ENCODE results near the gene ASAP2. TPM values are rescaled to one million over a fixed set of nuclear protein-coding genes. Genes with fewer than 3 reads are reported as not detected.
A peak's percentile ranks its signal among the peaks of the same experiment; 100 is the strongest.

ASAP2 gene
- total RNA-seq, 1 experiment from 2014 or later: 25.2 TPM

GRCh38 chr2:9250498-9251153, 44.0 kb downstream of the ASAP2 start:
- ChIA-PET CTCF (no interaction called here), POLR2A (ENCODE audit: unreplicated experiment) (no interaction called here)
- no peak for TF ChIP-seq EZH2 (IDR thresholded peaks at IDR 0.05; ENCODE audit: low read length, unreplicated experiment)
- TF ChIP-seq CTCF (conservative IDR thresholded peaks at IDR 0.05; ENCODE audit: low read depth, low read length): no peak
- TF ChIP-seq EZH2phosphoT487 (IDR thresholded peaks at IDR 0.05; ENCODE audit: borderline replicate concordance, low read length): no peak
- Histone ChIP-seq H2AFZ (ENCODE audit: low read length) (no peak overlapping the region), H3K27me3 (ENCODE audit: low read length) (no peaks in the 10 kb centered on the region), H3K4me2 (ENCODE audit: low read length) (no peak overlapping the region), H3K36me3 (ENCODE audit: low read depth, low read length) (no peaks in the 10 kb centered on the region), H3K27ac (ENCODE audit: low read length) (peak overlapping the region; percentile 50), H3K9me3 (ENCODE audit: low read length) (no peaks in the 10 kb centered on the region), H3K4me3 (ENCODE audit: low read length) (no peak overlapping the region), H3K9ac (ENCODE audit: low read length) (no peak overlapping the region), H3K4me1 (ENCODE audit: insufficient read depth, low read length) (peaks cover 42% of the 10 kb centered on the region), H4K20me1 (ENCODE audit: low read length) (0 out of 2 replicates have a peak, but pooled peaks cover 6% of the 10 kb centered on the region), H3K9me2 (replicated peaks; ENCODE audit: low read length) (no peaks in the 10 kb centered on the region), H3F3A (ENCODE audit: low read length, unreplicated experiment) (no peaks in the 10 kb centered on the region), H3K79me2 (ENCODE audit: low read length) (peaks cover 95% of the 10 kb centered on the region)
- BruUV-seq (replicated peaks): no TSS peak
- DNase-seq (no peak), ATAC-seq (no peak)
- intact Hi-C loops (cut with micrococcal nuclease): no loop called here

GRCh38 chr2:9251154-9252001, 44.8 kb downstream of the ASAP2 start:
- Histone ChIP-seq H2AFZ (ENCODE audit: low read length) (no peak overlapping the region), H3K9ac (ENCODE audit: low read length) (no peak overlapping the region; the same call in 1 of the 2 replicates), H3K27me3 (ENCODE audit: low read length) (no peaks in the 10 kb centered on the region), H4K20me1 (ENCODE audit: low read length) (0 out of 2 replicates have a peak, but pooled peaks cover 5% of the 10 kb centered on the region), H3K4me1 (ENCODE audit: insufficient read depth, low read length) (peaks cover 37% of the 10 kb centered on the region), H3K9me2 (replicated peaks; ENCODE audit: low read length) (no peaks in the 10 kb centered on the region), H3K79me2 (ENCODE audit: low read length) (peaks cover 95% of the 10 kb centered on the region), H3K4me2 (ENCODE audit: low read length) (0 out of 2 replicates have a peak overlapping the region, but pooled peaks have one; percentile 12), H3K36me3 (ENCODE audit: low read depth, low read length) (no peaks in the 10 kb centered on the region), H3F3A (ENCODE audit: low read length, unreplicated experiment) (no peaks in the 10 kb centered on the region), H3K4me3 (ENCODE audit: low read length) (no peak overlapping the region), H3K27ac (ENCODE audit: low read length) (peak overlapping the region; percentile 50), H3K9me3 (ENCODE audit: low read length) (no peaks in the 10 kb centered on the region)
- intact Hi-C loops (cut with micrococcal nuclease): no loop called here
- BruUV-seq (replicated peaks): no TSS peak
- ATAC-seq (peak; percentile 70), DNase-seq (peak; percentile 79)
- CTCF ChIA-PET: interaction anchor here (0.6 kb wide), 1 partner anchor 108 kb away, joined by 3 read pairs; no protein-coding TSS in a partner anchor
- POLR2A ChIA-PET (ENCODE audit: unreplicated experiment): interaction anchor here (0.6 kb wide), 1 partner anchor 82 kb away, joined by 11 read pairs; no protein-coding TSS in a partner anchor
- no peak for TF ChIP-seq CTCF (conservative IDR thresholded peaks at IDR 0.05; ENCODE audit: low read depth, low read length)
- no peak for TF ChIP-seq EZH2phosphoT487 (IDR thresholded peaks at IDR 0.05; ENCODE audit: borderline replicate concordance, low read length)
- TF ChIP-seq EZH2 (IDR thresholded peaks at IDR 0.05; ENCODE audit: low read length, unreplicated experiment): no peak
